Putamen (tissue), 1 donor: ENCODE data around the gene LAMA4.
"Not testable (repeated sequence)": the region's sequence is repeated elsewhere in the genome, so short reads cannot be mapped to it uniquely, and the experiment has no call there.

Experiments used
- DNase-seq: peaks from one replicate; pipeline ENCODE4 v3.0.0-alpha.2; 2016; ENCODE audit warnings: low spot score

The LAMA4 gene

DNA sequence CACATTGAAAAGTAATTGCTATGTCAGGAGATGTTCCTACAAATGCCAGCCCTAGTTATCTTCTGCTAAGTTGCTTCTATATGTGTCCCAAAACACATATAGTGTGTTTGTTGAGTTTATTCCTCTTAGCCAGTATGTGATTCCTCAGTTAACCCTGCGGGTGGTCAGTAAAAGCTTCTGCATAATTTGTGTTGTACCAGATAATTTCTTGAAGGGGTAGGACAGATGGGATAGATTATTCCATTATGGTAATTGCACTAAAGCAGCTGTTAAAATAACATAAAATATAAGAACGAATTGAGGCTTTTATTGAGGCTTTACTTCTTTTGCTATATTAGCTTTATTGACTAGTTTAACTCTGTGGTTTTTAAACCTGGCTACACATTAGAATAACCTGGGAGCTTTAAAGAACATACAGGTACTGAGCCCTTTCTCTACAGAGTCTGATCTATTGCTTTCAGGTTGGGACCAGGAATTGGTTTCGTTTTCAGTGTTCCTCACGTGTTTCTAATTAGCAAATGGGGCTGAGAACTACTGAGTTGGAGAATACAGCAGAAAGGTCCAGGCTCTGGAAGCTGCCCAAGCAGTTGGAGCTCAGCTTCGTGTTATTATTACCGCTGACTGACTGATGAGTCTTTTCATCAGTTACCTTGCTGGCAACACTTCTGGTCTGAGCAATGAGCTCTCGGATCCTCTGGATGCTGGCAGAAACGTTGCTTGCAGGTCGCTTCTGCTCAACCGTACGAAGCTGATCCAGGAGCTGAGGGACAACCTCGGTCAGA is 110.0 kb downstream of the LAMA4 start:
- no peak for DNase-seq

DNA sequence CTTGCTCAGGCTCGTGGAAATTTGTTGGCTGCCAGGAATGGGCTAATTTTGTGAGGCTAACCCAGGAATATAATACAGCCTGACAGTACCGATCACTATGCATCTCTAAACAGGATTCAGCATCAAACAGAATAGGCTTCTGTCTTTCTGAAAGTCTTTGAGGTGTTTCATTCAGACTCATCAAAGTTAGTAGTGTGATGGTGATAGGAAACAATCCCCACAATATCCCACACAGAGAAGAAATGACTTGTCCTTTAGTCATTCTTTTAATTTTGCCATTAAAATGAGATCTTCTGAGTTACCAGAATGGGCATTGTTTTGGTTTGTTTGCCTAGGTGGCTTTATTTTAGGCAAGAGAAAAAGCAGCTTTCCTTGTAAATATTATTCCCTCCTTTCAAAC is 112.7 kb downstream of the LAMA4 start:
- no peak for DNase-seq

DNA sequence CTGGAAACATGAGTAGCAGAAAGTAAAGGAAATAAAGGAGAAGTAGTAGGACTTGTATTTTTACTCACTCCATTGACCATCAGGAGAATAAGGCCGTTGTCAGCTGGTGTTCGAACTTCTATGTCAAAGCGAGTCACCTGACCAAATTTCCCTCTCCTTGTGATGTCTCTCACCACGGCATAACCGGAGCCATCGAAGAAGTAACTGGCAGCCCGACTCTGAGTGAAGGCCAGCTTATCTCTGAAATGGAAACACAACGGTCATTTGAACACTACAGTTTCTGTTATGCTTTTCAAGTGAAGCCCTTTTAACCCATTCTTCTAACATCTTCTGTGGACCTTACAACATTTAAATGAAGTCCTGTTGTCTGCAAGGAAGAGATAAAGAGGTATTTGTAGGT is 115.3 kb downstream of the LAMA4 start:
- no peak for DNase-seq

DNA sequence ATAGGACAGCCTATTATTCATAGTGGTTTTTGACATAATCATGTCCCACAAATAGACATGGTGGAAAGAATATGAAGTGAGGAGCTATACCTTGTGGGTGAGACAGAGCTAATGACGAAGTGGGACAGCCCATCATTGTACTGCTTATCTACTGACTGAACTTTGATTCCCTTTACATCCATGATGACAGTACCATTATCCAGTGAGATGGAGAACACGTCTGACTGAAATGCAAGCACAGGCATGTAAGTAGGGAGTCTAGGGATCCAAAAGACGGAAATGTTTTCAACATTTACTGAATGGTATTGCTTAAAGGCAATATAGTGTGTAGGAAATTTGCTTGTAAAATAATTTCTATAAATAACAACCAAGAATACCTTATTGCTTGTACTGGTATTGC is 123.5 kb downstream of the LAMA4 start:
- DNase-seq = no peak

DNA sequence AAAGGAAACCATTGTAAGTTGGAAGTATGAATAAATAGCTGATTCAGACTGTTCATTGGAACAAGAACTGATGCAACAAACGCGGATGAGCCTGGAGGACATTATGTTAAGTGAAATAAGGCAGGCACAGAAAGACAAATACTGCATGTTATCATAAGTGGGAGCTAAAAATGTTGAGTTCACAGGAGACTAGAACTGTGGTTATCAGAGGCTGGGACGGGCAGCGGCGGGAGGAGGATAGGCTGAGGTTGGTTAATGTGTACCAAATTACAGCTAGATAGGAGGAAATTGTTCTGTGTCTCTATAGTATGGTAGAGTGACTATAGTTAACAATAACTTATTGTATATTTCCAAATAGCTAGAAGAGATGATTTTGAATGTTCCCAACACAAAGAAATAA is 126.2 kb downstream of the LAMA4 start:
- DNase-seq = no peak

DNA sequence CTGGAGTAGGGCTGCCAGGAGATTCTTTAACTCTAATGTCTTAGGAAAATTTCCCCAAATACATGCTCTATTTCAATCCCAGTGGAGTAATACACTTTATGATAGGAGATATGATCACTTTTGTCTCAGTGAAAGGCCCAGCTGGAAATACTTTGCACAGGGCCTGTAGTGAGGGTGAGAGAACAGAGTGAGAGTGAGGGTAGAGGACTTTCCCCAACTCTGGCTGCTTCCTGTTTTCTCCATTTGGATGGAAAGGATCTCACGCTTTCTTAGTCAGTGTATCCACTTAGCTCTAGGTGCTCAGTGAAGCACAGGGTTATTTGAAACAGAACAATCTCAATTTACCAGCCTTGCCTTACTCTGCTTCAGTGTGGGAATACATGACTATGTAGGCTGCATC is 130.4 kb downstream of the LAMA4 start:
- DNase-seq = no peak

DNA sequence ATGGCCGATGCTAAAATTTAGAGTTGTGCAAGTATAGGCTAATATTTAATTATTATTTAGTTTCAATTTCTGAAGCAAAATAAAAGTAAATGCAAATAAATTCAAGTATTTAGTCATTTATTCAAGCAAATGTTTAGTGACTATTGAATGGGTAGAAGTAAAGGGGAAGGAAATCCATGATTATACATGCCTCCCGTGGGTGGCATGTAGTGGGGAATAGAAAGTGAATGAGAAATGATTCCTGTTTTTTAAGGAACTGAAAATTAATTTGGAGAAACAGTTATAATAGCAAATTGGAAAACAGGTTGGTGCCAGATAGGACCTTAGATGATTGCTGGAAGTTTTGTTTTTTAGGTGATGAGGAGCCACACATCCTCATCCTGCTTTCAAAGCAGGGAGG is 131.6 kb downstream of the LAMA4 start:
- DNase-seq = no peak

DNA sequence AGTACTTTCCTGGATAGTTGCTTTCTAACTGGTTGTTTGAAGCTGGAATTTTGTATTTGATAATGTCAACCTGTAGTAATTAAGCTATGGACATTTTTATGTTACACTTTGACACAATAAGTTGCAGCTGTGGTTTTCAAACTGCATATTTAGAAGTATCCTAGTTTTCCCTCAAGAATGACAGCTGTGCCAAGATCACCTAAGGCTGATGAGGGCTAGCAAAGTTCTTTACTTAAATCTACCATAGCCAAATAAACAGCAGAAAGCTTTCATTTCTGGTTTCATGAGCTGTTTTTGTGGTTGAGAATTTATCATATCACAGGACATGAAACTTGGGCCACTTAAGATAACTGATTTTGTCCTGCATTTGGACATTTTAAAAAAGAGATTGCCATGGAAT is 136.3 kb downstream of the LAMA4 start:
- DNase-seq = no peak

DNA sequence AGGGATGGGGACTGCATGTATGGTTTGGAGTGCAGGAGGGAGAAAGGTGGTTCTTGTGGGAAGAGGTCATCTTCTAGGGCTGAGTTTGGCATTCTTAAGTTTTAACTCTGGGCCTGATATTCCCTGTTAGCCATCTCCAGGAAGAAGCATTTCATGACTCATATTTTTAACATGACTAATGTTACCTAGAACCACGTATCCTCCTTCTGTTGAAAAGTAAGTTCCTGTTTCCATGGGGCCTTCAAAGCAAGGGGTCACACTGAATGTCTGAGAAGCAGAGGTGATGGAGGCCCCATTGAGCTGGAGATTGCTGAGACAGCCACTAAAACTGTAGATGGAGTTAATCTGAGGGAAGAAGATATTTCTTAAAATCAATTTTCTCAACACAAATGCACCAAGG is 136.8 kb downstream of the LAMA4 start:
- no peak for DNase-seq

DNA sequence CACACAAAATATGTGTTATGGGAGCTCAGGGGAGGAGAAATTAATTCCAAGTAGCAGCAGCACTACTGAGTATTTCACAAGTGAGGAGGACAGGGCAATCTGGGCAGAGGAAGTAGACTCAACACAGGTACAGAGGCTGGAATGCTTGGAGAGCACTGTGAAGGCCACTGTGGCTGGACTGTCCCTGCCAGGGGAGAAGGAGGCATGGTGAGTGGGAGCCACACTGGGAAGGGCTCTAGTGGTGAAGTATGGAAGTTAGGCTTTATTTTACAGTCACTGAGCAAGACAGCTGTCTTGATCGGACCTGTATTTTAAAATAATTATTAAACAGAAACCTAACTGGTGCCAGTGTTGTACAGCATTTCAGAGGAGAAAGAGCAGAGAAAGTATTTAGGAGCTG is 138.1 kb downstream of the LAMA4 start:
- DNase-seq = no peak

DNA sequence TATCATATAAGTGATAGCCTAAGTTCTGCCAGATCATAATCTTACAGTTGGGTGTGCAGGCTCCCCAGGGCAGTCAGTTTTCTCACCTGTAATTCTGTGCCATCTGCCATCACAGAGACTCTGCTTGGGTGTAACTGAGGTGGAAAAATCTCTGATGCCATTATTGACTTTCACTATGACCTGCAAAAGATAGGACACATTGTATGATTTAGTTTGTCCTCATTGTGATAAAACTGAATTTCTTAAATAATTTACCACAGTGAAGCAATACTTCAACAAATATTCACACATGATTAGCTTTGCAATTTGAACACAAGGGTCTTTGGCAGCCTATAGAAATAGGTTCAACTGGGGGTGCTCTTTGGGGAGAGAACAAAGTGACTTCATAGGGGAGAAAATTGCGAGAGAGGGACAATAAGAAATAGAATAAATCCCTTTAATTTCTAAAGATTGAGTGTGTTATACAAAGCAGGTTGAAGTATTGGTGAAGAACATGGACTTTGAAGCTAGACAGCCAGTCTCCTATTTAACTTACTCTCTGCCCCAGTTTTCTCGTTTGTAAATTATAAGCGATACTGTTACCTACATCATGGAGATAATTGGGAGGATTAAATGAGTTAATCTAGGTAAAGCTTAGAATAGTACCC is 139.7 kb downstream of the LAMA4 start:
- DNase-seq = no peak

DNA sequence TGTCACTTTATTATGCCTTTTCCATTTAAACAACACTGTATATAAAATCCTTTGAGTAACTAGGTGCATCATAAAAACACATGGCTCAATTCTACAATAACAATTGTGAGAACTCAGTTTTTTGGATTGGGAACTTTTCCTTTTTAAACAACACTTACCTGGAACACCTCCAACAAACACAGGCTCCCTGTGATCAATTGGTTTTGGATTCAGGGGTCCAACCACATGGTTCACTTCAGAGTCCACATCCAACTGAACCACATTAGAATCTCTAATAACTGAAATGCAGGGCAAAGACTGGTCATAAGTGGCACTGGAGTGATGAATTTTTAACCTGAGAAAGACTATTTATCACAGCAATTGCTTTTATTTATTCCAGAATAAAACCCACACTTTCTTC is 140.4 kb downstream of the LAMA4 start:
- no peak for DNase-seq

DNA sequence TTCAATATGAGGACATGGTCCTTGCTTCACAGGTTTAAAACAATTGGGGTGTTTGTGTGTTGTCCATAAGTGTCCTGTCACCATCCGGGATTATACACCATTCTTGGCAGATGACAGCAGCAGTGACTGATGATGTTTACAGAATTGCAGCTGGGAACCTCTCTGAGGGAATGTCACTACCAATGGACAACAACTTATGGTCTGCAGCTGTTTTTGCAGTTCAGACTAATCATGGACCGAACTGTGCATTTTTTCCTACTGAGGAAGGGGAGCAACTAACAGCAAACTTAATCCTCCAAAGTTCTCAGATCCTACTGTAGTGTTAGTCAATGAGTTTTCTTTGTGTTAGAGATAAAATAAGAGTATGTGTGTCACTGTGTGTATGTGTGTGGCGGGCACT is 140.9 kb downstream of the LAMA4 start:
- no peak for DNase-seq

DNA sequence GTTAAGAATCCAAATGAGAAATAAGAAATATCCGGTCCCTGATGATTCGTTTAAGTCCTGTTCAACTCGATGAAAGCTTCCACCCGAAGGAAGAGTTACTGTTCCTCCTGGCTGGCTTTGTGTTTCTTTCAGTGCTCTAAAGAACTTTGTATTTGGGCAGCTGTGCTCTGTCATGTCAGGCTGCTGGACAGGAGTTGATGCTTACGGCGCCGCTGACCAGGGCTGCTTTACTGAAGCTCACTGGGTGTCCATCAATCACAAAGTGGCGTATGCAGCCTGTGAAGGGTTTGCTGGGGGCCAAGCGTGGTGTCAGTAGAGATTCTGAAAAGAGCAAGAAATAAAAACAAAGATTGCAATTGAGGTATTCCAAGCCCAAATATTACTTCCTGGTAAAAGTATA is 145.1 kb downstream of the LAMA4 start:
- no peak for DNase-seq

DNA sequence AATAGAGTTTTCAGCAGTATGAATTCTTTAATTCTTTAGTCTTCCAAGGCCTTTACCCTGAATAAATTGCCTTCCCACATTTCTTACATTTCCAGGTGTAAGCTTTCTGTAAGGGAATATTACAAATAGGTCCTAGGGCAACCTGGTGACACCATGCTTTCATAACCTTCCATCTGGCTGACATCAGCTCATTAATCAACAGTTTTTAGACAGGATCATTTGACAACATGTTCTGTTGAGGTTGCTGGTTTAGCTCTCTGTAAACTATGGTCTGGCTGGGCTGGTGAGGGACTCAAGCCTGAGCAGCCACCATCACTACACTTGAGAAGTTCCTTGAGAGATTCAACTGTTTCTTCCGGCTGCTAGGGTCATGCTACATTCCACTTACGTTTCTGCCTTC is 147.8 kb downstream of the LAMA4 start:
- DNase-seq = no peak

DNA sequence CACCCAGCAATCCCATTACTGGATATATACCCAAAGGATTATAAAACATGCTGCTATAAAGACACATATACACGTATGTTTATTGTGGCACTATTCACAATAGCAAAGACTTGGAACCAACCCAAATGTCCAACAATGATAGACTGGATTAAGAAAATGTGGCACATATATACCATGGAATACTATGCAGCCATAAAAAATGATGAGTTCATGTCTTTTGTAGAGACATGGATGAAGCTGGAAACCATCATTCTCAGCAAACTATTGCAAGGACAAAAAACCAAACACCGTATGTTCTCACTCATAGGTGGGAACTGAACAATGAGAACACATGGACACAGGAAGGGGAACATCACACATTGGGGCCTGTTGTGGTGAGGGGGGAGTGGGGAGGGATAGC is 148.3 kb downstream of the LAMA4 start:
- DNase-seq = not testable (repeated sequence)

DNA sequence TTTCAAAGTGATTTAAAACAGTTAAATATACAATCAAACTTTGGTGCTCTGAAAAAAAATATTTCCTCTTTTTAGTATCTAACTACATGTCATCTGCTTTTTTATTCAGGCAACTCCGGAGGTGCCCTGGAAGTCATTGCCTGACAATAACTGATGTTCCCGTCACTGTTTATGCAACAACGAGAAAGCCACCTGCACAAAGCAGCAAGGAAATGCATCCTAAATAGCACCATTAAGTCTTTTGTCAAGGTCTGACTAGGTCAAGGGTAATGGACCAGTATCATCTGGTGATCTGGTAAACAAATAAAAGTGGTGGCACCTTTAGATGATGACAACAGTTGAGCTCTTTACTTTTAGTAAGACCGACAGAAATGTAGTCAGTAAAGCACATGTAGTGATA is 153.8 kb downstream of the LAMA4 start:
- DNase-seq = no peak

DNA sequence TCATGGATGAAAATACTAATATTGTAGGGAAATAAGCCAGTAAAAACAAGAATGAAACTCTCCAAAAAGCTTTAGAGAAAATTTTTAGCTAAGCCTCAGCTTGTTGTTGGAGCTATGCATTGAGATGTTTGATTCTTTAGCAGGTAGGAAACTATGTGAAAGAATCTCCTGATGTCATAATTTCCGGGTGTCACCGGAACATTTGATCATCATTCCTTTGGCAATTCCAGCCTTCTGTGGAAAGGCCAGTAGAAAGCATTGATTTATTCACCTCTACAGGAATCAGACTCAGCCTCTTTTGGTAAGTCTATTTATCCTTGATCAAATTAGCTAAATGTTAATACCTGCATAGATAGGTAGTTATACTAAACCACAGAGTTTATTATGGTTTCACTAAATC is 157.5 kb downstream of the LAMA4 start:
- no peak for DNase-seq

DNA sequence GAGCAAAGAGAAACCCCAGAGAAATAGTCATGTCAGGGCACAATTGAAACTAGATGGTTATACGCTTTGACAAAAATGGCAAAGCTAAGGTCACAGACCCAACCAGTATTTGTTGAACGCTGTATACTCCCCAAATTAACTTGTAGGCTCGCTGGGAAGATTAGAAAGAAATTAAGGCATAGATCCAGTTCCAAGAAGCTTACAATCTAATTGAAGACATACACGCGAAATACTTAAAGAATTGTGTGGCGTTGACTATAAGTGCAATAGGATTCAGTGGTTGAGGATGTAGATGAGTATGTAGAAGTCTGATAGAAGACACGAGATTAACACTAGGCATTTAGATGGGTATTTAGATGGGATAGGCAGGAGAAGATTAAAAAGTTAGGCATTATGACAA is 166.5 kb downstream of the LAMA4 start:
- no peak for DNase-seq

DNA sequence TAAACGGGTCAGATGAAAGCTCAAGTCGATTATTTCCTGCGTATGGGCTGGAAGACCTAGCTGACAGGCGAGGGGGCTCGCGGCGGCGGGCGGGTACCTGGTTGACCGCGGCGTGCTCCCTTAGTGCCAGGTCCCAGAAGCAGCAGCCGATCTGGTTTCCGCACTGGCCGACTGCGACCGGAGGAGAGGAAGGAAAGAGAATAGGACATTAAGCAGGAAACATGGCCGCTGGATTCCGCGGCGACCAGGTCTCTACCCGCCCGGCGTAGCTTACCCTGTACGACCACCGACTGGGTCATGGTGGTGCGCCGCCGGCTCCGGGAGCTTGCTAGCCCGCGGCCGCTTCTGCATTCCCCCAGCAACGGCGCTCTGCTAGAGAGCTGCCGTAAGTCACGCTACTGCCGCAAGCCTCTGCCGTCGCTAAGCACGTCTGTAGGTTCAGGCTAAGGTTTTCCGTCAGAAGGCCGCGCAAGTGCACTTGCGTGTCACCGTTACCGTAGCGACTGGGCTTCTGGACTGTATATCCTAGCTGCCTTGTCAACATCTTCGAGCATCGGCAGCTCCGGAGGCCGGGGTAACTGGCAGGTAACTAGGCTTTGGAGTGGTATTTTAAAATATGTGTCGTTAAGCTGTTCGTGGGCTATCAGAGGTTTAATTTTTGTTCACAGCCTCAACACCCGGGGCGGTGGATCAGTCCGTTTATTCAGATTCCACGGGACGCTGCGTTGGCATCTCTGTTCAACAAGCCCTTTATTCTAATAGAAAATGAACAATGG is 167.0 kb downstream of the LAMA4 start, which contains the start of the genes FAM229B and TUBE1:
FAM229B (plus strand) TSS at position 456 of the 776 bp plus-strand sequence. CDS start 11,693 bp downstream, outside the sequence.
TUBE1 (minus strand) TSS at position 347 of the 776 bp plus-strand sequence; CDS start at position 299, 48 bp downstream.
- DNase-seq = peak; percentile 95

DNA sequence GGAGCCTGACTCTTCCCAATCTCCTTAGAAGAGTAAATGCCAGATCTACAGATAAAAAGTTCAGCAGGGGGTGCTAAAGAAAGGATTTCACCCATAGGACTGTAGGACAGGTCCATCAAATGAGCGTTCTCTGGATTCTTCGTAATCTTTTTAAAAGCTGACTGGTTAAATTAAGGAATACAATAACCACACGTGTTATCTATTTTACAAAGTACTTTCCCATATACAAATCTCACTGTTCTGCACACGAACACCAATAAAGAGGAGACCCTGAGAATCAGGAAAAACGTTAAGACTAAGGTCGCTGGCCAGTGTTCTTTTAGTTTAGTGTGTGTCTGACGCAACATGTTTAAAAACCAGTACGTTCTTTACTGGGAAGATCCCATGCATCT is 167.6 kb downstream of the LAMA4 start:
- DNase-seq = peak; percentile 22

DNA sequence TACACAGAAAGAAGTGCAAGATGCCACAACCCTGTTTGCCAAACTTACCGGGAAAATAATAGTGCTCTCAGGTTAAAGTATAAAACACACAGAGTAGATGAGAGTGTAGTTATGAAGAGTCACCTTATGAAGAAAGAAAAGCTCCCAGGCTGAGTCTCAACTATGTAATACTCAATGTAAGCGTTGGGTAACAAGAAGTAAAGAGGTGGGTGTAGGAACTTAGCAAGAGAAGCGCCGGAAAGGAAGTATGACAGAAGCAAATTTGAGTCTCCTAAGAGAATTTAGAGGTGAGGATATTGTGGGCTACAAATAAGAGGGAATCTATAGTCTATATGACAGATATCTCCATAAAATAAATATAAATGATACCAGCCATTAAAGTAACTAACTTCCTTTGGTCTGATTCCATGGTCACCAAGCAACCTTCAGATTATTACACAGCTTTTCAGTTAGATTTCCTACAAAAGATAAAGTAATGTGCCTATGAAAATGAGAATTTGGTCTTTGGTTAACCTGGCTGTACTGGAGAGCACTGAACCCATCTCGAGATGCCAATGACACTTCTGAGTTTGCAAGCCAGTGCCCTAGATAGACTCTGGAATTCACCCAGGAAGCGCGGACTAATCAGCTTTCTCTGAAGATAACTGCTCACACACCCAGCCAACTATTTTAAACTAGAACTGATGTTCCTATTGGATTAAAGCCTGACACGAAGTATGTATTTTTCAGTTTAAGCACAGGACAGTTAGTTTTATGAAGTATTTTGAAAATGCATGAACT is 168.9 kb downstream of the LAMA4 start:
- DNase-seq = no peak
